HFF-Myc (cell line): Measurements from ENCODE around the gene SCGB1D2.

Experiments
- DNase-seq: peaks from one replicate; pipeline ENCODE4 v3.0.0-alpha.2; 2011; ENCODE audit warnings: low read depth; ENCODE audit errors: extremely low read depth
- H3K4me3 ChIP-seq: replicated peaks from 2 replicates; pipeline ENCODE4 v1.5.1; 2011; ENCODE audit warnings: low read depth, mild to moderate bottlenecking, control low read depth, low read length
- CTCF ChIP-seq: IDR thresholded peaks from 2 replicates; pipeline ENCODE4 v1.5.1; 2012; ENCODE audit warnings: mild to moderate bottlenecking, low read depth, low read length, control low read depth; ENCODE audit errors: missing control alignments

Gene SCGB1D2

GRCh38 chr11:62236187-62236586 lies 5.9 kb upstream of the SCGB1D2 start:
- TF ChIP-seq CTCF: no peak
- H3K4me3 ChIP-seq: no peak overlapping the region
- no peak for DNase-seq

- no peak for DNase-seq
- no peak overlapping the region for H3K4me3 ChIP-seq
- no peak for TF ChIP-seq CTCF
Observed at GRCh38 chr11:62237499-62237898, 4.5 kb upstream of the SCGB1D2 start.

- DNase-seq: no peak
- no peak overlapping the region for H3K4me3 ChIP-seq
- TF ChIP-seq CTCF: no peak
Observed at GRCh38 chr11:62238151-62238550, 3.9 kb upstream of the SCGB1D2 start.

- no peak for DNase-seq
- no peak for TF ChIP-seq CTCF
Observed at GRCh38 chr11:62241095-62241494, 944 bp upstream of the SCGB1D2 start.

GRCh38 chr11:62245271-62245753 lies 3.3 kb downstream of the SCGB1D2 start:
- peak; percentile 39 for TF ChIP-seq CTCF
- no peak overlapping the region for H3K4me3 ChIP-seq
- no peak for DNase-seq

More at GRCh38 chr11:62241095-62241494, 944 bp upstream of the SCGB1D2 start:
- no peak overlapping the region for H3K4me3 ChIP-seq

- H3K4me3 ChIP-seq: no peak overlapping the region
Observed at GRCh38 chr11:62251698-62252097, 9.7 kb downstream of the SCGB1D2 start.

More at GRCh38 chr11:62251698-62252097, 9.7 kb downstream of the SCGB1D2 start:
- DNase-seq: no peak
- no peak for TF ChIP-seq CTCF
